Smooth muscle cell (in vitro differentiated cells): ENCODE measurements around the gene PPIE. TPM values are rescaled to one million over a fixed set of nuclear protein-coding genes. Genes with fewer than 3 reads are reported as not detected.
A peak's percentile ranks its signal among the peaks of the same experiment; 100 is the strongest.
"Not testable (repeated sequence)": the region's sequence is repeated elsewhere in the genome, so short reads cannot be mapped to it uniquely, and the experiment has no call there.

Experiments
- DNase-seq: peaks from one replicate; lab custom pipeline; 2025; ENCODE audit not compliant: unreplicated experiment; lab: John Stamatoyannopoulos, UW
- H2AFZ ChIP-seq: fragments of 200-600 bp; sonication (generic); 2 replicates; pipeline ENCODE4 v1.6.0; 2016; ENCODE audit warnings: antibody characterized with exemption, low read depth, mild to moderate bottlenecking
- H3F3A ChIP-seq: fragments of 200-600 bp; sonication (generic); 2 replicates; pipeline ENCODE4 v1.6.0; 2017; ENCODE audit warnings: antibody characterized with exemption, low read depth
- H3K27ac ChIP-seq: fragments of 200-600 bp; sonication (generic); 2 replicates; pipeline ENCODE4 v1.5.1; 2016; ENCODE audit warnings: low read depth, mild to moderate bottlenecking
- H3K27me3 ChIP-seq: fragments of 200-600 bp; sonication (generic); 2 replicates; pipeline ENCODE4 v1.6.1; 2016; ENCODE audit warnings: low read depth, mild to moderate bottlenecking
- H3K36me3 ChIP-seq: fragments of 200-600 bp; sonication (generic); 2 replicates; pipeline ENCODE4 v1.5.1; 2016; ENCODE audit warnings: low read depth
- H3K4me1 ChIP-seq: fragments of 200-600 bp; sonication (generic); 2 replicates; pipeline ENCODE4 v1.5.1; 2016; ENCODE audit warnings: low read depth
- H3K4me2 ChIP-seq: fragments of 200-600 bp; sonication (generic); 2 replicates; pipeline ENCODE4 v1.6.0; 2016; ENCODE audit warnings: mild to moderate bottlenecking
- H3K4me3 ChIP-seq: fragments of 200-600 bp; sonication (generic); 2 replicates; pipeline ENCODE4 v1.5.1; 2016; ENCODE audit warnings: mild to moderate bottlenecking
- H3K79me2 ChIP-seq: fragments of 200-600 bp; sonication (generic); 2 replicates; pipeline ENCODE4 v1.6.0; 2016; ENCODE audit warnings: low read depth, mild to moderate bottlenecking
- H3K9ac ChIP-seq: fragments of 200-600 bp; sonication (generic); 2 replicates; pipeline ENCODE4 v1.6.0; 2016; ENCODE audit warnings: low read depth
- H3K9me3 ChIP-seq: fragments of 200-600 bp; sonication (generic); replicated peaks from 2 replicates; pipeline ENCODE4 v1.5.1; 2016; ENCODE audit warnings: low read depth
- H4K20me1 ChIP-seq: fragments of 200-600 bp; sonication (generic); 2 replicates; pipeline ENCODE4 v1.6.0; 2016; ENCODE audit warnings: low read depth
- CTCF ChIP-seq: fragments of 200-600 bp; sonication (generic); IDR thresholded peaks from 2 replicates; pipeline ENCODE4 v1.5.1; 2017; ENCODE audit warnings: borderline replicate concordance, mild to moderate bottlenecking, antibody characterized with exemption; ENCODE audit not compliant: insufficient read depth, poor library complexity, severe bottlenecking
- WGBS: methylation state at CpG from one replicate; pipeline ENCODE4 v1.1.7; 2016; ENCODE audit warnings: low lambda C conversion rate; 5-methylcytosine and 5-hydroxymethylcytosine counted together
- polyA plus RNA-seq: library from polyadenylated mRNA; unstranded; fragments of >200 nt; fragmentation: Nextera tagmentation; extraction: Ambion mirVana; gene quantifications from 2 replicates; pipeline ENCODE4 v1.2.1, GENCODE V29; 2016
- total RNA-seq: library from RNA; depleted of rRNA; stranded (reverse); fragments of >200 nt; gene quantifications from 2 replicates; pipeline ENCODE4 v1.2.3, GENCODE V29; 2014

The PPIE gene
- total and polyA plus RNA-seq, 2 experiments from 2014 or later, result 47.8 to 62.0 TPM

GRCh38 chr1:39786303-39787107 is 47.8 kb downstream of the PPIE start:
- not testable (repeated sequence) for H3K4me2 ChIP-seq, H3K4me3 ChIP-seq, H3K9me3 ChIP-seq, H3K36me3 ChIP-seq, H2AFZ ChIP-seq, DNase-seq, H3K79me2 ChIP-seq, H3K27ac ChIP-seq, H3F3A ChIP-seq, H3K4me1 ChIP-seq, H3K9ac ChIP-seq, H4K20me1 ChIP-seq
- H3K27me3 ChIP-seq, result peaks cover 63% of the 10 kb centered on the region
- WGBS, result 91% methylated on average over 9 of the region's 12 CpGs

- H3K4me2 ChIP-seq, H3K9ac ChIP-seq, H3K27ac ChIP-seq, H3K36me3 ChIP-seq, H3K4me1 ChIP-seq, H3K9me3 ChIP-seq, H3K4me3 ChIP-seq, H3K79me2 ChIP-seq, DNase-seq, H3F3A ChIP-seq, H2AFZ ChIP-seq, H4K20me1 ChIP-seq: not testable (repeated sequence)
- H3K27me3 ChIP-seq, result peaks cover 66% of the 10 kb centered on the region
- WGBS, result 95% methylated on average over 5 of the region's 5 CpGs
Observed at GRCh38 chr1:39787108-39787375, 48.4 kb downstream of the PPIE start.

GRCh38 chr1:39787468-39787867 is 48.8 kb downstream of the PPIE start:
- no peak overlapping the region for H2AFZ ChIP-seq
- no peaks in the 10 kb centered on the region for H3K9me3 ChIP-seq
- no peaks in the 10 kb centered on the region for H4K20me1 ChIP-seq
- H3F3A ChIP-seq, result no peaks in the 10 kb centered on the region
- WGBS, result 83% methylated on average over 11 of the region's 11 CpGs
- H3K4me3 ChIP-seq, result no peak overlapping the region
- no peak for TF ChIP-seq CTCF
- no peak overlapping the region for H3K27ac ChIP-seq
- DNase-seq, result no peak
- H3K9ac ChIP-seq, result no peak overlapping the region
- H3K4me1 ChIP-seq, result no peaks in the 10 kb centered on the region
- H3K27me3 ChIP-seq, result peaks cover 66% of the 10 kb centered on the region
- no peaks in the 10 kb centered on the region for H3K36me3 ChIP-seq
- H3K79me2 ChIP-seq, result no peaks in the 10 kb centered on the region
- H3K4me2 ChIP-seq, result no peak overlapping the region

GRCh38 chr1:39787964-39788363 is 49.3 kb downstream of the PPIE start:
- H3K27me3 ChIP-seq, result peaks cover 64% of the 10 kb centered on the region
- H3K79me2 ChIP-seq, H3K9me3 ChIP-seq, H3K9ac ChIP-seq, H3K4me1 ChIP-seq, H3F3A ChIP-seq, H4K20me1 ChIP-seq, DNase-seq, H3K27ac ChIP-seq, H2AFZ ChIP-seq, H3K4me2 ChIP-seq, H3K4me3 ChIP-seq, H3K36me3 ChIP-seq: not testable (repeated sequence)
- 9% methylated on average over 39 of the region's 55 CpGs for WGBS

GRCh38 chr1:39788426-39788757 is 49.7 kb downstream of the PPIE start:
- no peak overlapping the region for H3K9ac ChIP-seq
- no peaks in the 10 kb centered on the region for H3F3A ChIP-seq
- no peaks in the 10 kb centered on the region for H3K79me2 ChIP-seq
- no peaks in the 10 kb centered on the region for H3K4me1 ChIP-seq
- H2AFZ ChIP-seq, result no peak overlapping the region
- H4K20me1 ChIP-seq, result no peaks in the 10 kb centered on the region
- H3K27me3 ChIP-seq, result peaks cover 63% of the 10 kb centered on the region
- H3K4me2 ChIP-seq, result peak overlapping the region; percentile 81
- no peaks in the 10 kb centered on the region for H3K36me3 ChIP-seq
- no peak overlapping the region for H3K27ac ChIP-seq
- no peaks in the 10 kb centered on the region for H3K9me3 ChIP-seq
- WGBS, result 3% methylated on average over 17 of the region's 51 CpGs
- TF ChIP-seq CTCF, result no peak
- peak overlapping the region; percentile 40 for H3K4me3 ChIP-seq
- DNase-seq, result no peak
